ENCODE data around the gene SOD2. TPM values are rescaled to one million over a fixed set of nuclear protein-coding genes. Genes with fewer than 3 reads are reported as not detected.
A peak's percentile ranks its signal among the peaks of the same experiment; 100 is the strongest.
"Not testable (repeated sequence)": the region's sequence is repeated elsewhere in the genome, so short reads cannot be mapped to it uniquely, and the experiment has no call there.

Gene SOD2
- total RNA-seq, 4 donors from 2014 or later: 10,850 to 22,513 (median 13,452) TPM

DNA sequence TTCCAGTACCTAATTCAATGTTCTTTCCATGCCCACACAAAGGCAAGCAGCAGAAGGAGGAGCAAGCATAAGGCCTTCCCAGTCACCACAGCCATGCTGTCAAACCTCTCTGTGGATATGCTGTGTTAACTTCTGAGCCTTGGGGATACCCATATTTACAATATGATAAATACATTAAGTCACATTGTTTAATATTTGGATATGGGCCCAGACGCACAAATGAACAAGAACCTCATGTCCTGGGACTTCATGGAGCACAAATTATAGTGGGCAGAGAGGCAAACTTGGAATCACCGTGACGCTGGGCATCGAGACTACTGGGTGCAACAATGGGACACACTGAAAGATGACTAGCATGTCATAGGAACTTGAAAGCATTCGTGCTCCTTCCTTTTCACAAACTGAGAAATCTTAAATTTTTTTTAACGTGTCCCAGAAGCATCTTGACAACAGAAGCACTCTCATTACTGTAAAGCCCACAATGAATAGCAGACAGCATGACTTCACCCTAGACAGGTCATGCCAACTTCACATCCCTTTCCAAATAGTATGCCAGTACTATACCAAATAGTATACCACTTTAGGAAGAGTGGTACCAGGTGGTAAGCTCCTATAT, 16.0 kb downstream of the SOD2 start:
- H3K27ac ChIP-seq: peak overlapping the region in 3 of 4 donors; percentile 3 to 34 (median 3)

DNA sequence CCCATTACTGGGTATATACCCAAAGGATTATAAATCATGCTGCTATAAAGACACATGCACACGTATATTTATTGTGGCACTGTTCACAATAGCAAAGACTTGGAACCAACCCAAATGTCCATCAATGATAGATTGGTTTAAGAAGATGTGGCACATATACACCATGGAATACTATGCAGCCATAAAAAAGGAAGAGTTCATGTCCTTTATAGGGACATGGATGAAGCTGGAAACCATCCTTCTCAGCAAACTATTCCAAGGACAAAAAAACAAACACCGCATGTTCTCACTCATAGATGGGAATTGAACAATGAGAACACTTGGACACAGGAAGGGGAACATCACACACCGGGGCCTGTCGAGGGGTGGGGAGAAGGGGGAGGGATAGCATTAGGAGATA, 16.8 kb downstream of the SOD2 start:
- H3K9me3 ChIP-seq; DNase-seq; H3K4me1 ChIP-seq; H3K27ac ChIP-seq; ATAC-seq; intact Hi-C loops (cut with DNase I; ENCODE audit: low total_unique reads); H3K4me3 ChIP-seq; H3K27me3 ChIP-seq: not testable (repeated sequence)
- in situ Hi-C loops (cut with MboI; ENCODE audit: low sequenced_read_pairs in 4 of 4): loop anchor here in 1 of 4 donors (25.0 kb wide), 1 partner anchor 286 kb away; the partner anchor contains the start of gene IGF2R
- peaks cover 0 to 49% of the 10 kb centered on the region in 2 donors for H3K36me3 ChIP-seq

More for the DNA sequence above, 16.0 kb downstream of the SOD2 start:
- H3K9me3 ChIP-seq: no peaks in the 10 kb centered on the region
- H3K4me3 ChIP-seq: no peak overlapping the region
- H3K4me1 ChIP-seq: peaks cover 5 to 7% of the 10 kb centered on the region in 2 donors
- peak; percentile 33 to 44 for ATAC-seq
- H3K36me3 ChIP-seq: peaks cover 3 to 49% of the 10 kb centered on the region in 2 donors
- in situ Hi-C loops (cut with MboI; ENCODE audit: low sequenced_read_pairs in 4 of 4) (loop anchor here in 1 of 4 donors (25.0 kb wide), 1 partner anchor 285 kb away; the partner anchor contains the start of gene IGF2R), intact Hi-C loops (cut with DNase I; ENCODE audit: low total_unique reads) (no loop called here)
- TF ChIP-seq POLR2A (IDR thresholded peaks at IDR 0.05): no peak
- TF ChIP-seq, protein P1, sequence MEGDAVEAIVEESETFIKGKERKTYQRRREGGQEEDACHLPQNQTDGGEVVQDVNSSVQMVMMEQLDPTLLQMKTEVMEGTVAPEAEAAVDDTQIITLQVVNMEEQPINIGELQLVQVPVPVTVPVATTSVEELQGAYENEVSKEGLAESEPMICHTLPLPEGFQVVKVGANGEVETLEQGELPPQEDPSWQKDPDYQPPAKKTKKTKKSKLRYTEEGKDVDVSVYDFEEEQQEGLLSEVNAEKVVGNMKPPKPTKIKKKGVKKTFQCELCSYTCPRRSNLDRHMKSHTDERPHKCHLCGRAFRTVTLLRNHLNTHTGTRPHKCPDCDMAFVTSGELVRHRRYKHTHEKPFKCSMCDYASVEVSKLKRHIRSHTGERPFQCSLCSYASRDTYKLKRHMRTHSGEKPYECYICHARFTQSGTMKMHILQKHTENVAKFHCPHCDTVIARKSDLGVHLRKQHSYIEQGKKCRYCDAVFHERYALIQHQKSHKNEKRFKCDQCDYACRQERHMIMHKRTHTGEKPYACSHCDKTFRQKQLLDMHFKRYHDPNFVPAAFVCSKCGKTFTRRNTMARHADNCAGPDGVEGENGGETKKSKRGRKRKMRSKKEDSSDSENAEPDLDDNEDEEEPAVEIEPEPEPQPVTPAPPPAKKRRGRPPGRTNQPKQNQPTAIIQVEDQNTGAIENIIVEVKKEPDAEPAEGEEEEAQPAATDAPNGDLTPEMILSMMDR (IDR thresholded peaks at IDR 0.05 in 4 of 5, conservative IDR thresholded peaks at IDR 0.05 in 1 of 5): no peak
- H3K27me3 ChIP-seq: no peaks in the 10 kb centered on the region
- DNase-seq: no peak

DNA sequence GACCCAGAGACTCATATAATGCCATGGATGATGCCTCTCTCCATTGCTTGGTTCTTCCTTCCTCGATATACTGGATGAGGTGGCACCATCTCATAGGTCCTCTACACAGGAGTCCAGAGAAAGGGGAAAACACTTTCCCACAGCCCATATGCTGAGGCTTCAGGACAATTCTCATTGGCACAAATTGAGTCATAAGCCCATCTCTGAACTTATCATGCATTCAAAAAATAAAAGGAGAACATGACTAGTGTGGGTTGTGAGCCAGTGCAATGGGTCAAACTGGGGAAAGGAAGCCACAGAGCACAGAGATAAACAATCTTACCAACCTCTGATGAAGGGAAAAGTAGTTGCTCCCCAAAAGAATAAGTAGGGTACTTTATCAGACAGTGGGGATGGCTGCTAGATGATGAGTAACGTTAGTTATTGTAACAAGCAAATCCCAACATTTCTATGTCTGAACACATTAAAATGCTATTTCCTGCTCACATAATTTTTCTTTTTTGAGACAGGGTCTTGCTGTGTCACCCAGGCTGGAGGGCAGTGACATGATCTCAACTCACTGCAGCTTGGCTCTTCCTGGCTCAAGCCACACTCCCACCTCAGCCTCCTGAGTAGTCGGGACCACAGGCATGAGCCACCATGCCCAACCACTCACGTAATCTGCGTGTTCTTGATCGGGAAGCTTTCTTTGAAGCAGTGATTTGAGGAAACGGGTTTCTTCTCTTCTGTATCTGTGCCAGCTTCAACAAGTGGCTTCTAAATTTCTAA, 27.0 kb downstream of the SOD2 start:
- Histone ChIP-seq H3K27ac (no peak overlapping the region), H3K36me3 (peaks cover 3 to 69% of the 10 kb centered on the region in 2 donors), H3K9me3 (no peaks in the 10 kb centered on the region), H3K4me1 (no peaks in the 10 kb centered on the region), H3K4me3 (no peak overlapping the region), H3K27me3 (no peaks in the 10 kb centered on the region)
- TF ChIP-seq, protein P1 (IDR thresholded peaks at IDR 0.05 in 4 of 5, conservative IDR thresholded peaks at IDR 0.05 in 1 of 5): no peak
- TF ChIP-seq POLR2A (IDR thresholded peaks at IDR 0.05): no peak
- in situ Hi-C loops (cut with MboI; ENCODE audit: low sequenced_read_pairs in 4 of 4): no loop called here
- intact Hi-C loops (cut with DNase I; ENCODE audit: low total_unique reads): no loop called here
- ATAC-seq: no peak
- DNase-seq: no peak

DNA sequence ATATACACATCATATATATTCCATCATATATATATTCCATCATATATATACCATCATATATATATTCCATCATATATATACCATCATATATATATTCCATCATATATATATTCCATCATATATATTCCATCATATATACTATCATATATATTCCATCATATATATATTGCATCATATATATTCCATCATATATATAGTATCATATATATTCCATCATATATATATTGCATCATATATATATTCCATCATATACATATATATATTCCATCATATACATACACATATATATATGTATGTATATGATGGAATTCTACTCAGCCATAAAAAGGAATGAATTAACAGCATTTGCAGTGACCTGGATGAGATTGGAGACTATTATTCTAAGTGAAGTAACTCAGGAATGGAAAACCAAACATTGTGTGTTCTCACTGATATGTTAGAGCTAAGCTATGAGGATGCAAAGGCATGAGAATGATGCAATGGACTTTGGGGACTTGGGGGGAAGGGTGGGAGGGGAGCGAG, 29.6 kb downstream of the SOD2 start:
- ATAC-seq; H3K4me3 ChIP-seq; DNase-seq; H3K4me1 ChIP-seq; H3K9me3 ChIP-seq; in situ Hi-C loops (cut with MboI; ENCODE audit: low sequenced_read_pairs in 4 of 4); H3K27me3 ChIP-seq; H3K27ac ChIP-seq; intact Hi-C loops (cut with DNase I; ENCODE audit: low total_unique reads): not testable (repeated sequence)
- peaks cover 3 to 53% of the 10 kb centered on the region in 2 donors for H3K36me3 ChIP-seq

DNA sequence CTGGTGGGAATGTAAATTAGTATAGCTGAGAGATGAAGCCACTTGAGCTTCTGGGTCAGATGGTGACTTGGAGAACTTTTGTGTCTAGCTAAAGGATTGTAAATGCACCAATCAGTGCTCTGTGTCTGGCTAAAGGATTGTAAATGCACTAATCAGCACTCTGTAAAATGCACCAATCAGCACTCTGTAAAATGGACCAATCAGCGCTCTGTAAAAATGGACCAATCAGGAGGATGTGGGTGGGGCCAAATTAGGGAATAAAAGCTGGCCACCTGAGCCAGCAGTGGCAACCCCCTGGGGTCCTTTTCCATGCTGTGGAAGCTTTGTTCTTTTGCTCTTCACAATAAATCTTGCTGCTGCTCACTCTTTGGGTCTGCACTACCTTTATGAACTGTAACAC, 31.1 kb downstream of the SOD2 start:
- H3K27ac ChIP-seq; H3K4me1 ChIP-seq; intact Hi-C loops (cut with DNase I; ENCODE audit: low total_unique reads); H3K4me3 ChIP-seq; H3K9me3 ChIP-seq; H3K27me3 ChIP-seq; DNase-seq; in situ Hi-C loops (cut with MboI; ENCODE audit: low sequenced_read_pairs in 4 of 4); ATAC-seq: not testable (repeated sequence)
- peaks cover 3 to 53% of the 10 kb centered on the region in 2 donors for H3K36me3 ChIP-seq

DNA sequence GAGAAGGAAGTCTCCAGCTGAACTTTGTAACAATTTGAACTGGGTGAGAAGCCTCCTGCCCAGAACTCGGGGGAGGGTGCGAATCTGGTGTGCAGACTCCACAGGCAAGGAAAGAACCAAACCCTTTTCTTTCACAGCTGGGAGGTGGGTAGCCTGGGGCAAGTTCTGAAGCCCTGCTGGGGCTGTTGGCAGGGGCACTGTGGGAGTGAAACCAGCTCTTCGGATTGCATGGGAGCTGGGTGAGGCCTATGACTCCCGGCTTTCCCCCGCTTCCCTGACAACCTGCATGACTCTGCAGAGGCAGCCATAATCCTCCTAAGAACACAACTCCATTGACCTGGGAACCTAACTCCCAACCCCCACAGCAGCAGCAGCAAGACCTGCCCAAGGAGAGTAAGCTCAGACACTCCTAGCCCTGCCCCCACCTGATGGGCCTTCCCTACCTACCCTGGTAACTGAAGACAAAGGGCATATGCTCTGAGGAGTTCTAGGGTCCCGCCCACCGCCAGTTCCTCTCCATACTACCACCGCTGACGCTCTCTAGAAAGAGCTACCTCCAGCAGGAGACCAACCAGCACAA, 37.5 kb downstream of the SOD2 start:
- H3K9me3 ChIP-seq: no peaks in the 10 kb centered on the region
- ATAC-seq (no peak), DNase-seq (no peak)
- intact Hi-C loops (cut with DNase I; ENCODE audit: low total_unique reads): no loop called here
- no peaks in the 10 kb centered on the region for H3K27me3 ChIP-seq
- peaks cover 0 to 19% of the 10 kb centered on the region in 2 donors for H3K4me1 ChIP-seq
- in situ Hi-C loops (cut with MboI; ENCODE audit: low sequenced_read_pairs in 4 of 4): loop anchor here in 3 of 4 donors (10.0 kb wide), 1 partner anchor 481 kb away; no protein-coding TSS in a partner anchor
- peaks cover 0 to 14% of the 10 kb centered on the region in 2 donors for H3K36me3 ChIP-seq
- TF ChIP-seq, protein P1 (IDR thresholded peaks at IDR 0.05 in 4 of 5, conservative IDR thresholded peaks at IDR 0.05 in 1 of 5): no peak
- TF ChIP-seq POLR2A (IDR thresholded peaks at IDR 0.05): no peak
- H3K27ac ChIP-seq: peak overlapping the region in 2 of 4 donors; percentile 9 to 24
- no peak overlapping the region for H3K4me3 ChIP-seq
